GM20000 (cell line): ENCODE results near the gene TSPEAR.
A peak's percentile ranks its signal among the peaks of the same experiment; 100 is the strongest.

Source experiments
- DNase-seq: peaks from one replicate; pipeline ENCODE4 v3.0.0; 2012; ENCODE audit warnings: low spot score
- CTCF ChIP-seq: IDR thresholded peaks from 2 replicates; pipeline ENCODE4 v1.5.1; 2012; ENCODE audit warnings: mild to moderate bottlenecking, control low read depth; ENCODE audit errors: extremely low read depth, missing control alignments

Gene TSPEAR

GRCh38 chr21:44625756-44626155 is 85.6 kb downstream of the TSPEAR start:
- no peak for TF ChIP-seq CTCF

GRCh38 chr21:44623575-44623974 is 87.8 kb downstream of the TSPEAR start:
- no peak for TF ChIP-seq CTCF
- DNase-seq, result no peak

More at GRCh38 chr21:44625756-44626155, 85.6 kb downstream of the TSPEAR start:
- DNase-seq, result no peak

GRCh38 chr21:44619886-44620285 is 91.5 kb downstream of the TSPEAR start:
- no peak for TF ChIP-seq CTCF
- DNase-seq, result no peak

- no peak for DNase-seq
- no peak for TF ChIP-seq CTCF
Measured at GRCh38 chr21:44618909-44619308, 92.5 kb downstream of the TSPEAR start.

GRCh38 chr21:44618504-44618903 is 92.9 kb downstream of the TSPEAR start:
- TF ChIP-seq CTCF, result peak; percentile 3

GRCh38 chr21:44617071-44617501 is 94.3 kb downstream of the TSPEAR start:
- TF ChIP-seq CTCF, result no peak
- DNase-seq, result no peak

More at GRCh38 chr21:44618504-44618903, 92.9 kb downstream of the TSPEAR start:
- DNase-seq, result no peak

GRCh38 chr21:44616591-44616926 is 94.8 kb downstream of the TSPEAR start:
- TF ChIP-seq CTCF, result no peak
- no peak for DNase-seq
